Right cardiac atrium (tissue), 5 donors: Measurements from ENCODE around the gene TBC1D4. TPM values are rescaled to one million over a fixed set of nuclear protein-coding genes. Genes with fewer than 3 reads are reported as not detected.

Experiments
- ATAC-seq, 2 donors: fragments of 200-7000 bp; cut with Tn5 transposase; one replicate each; pipeline versions ENCODE4 v1.8.0 to v1.9.1; 2020; ENCODE audit warnings: moderate library complexity in 2 of 2, mild to moderate bottlenecking in 1 of 2
- DNase-seq, 3 donors: peaks; one replicate each; pipeline ENCODE4 v3.0.0-alpha.2; 2020
- H3K27ac ChIP-seq: one replicate; pipeline ENCODE4 v1.5.1; 2013; ENCODE audit warnings: mild to moderate bottlenecking, low read length, control low read depth, moderate library complexity
- H3K27me3 ChIP-seq: one replicate; pipeline ENCODE4 v1.6.1; 2013; ENCODE audit not compliant: control insufficient read depth, insufficient read depth
- H3K4me1 ChIP-seq: one replicate; pipeline ENCODE4 v1.6.1; 2013; ENCODE audit warnings: low read length; ENCODE audit not compliant: control insufficient read depth, insufficient read depth
- H3K4me3 ChIP-seq: one replicate; pipeline ENCODE4 v1.5.1; 2013; ENCODE audit warnings: low read length, control low read depth
- H3K9me3 ChIP-seq: one replicate; pipeline ENCODE4 v1.6.1; 2013; ENCODE audit warnings: low read length; ENCODE audit not compliant: control insufficient read depth
- WGBS: extraction: QIAGEN DNeasy Blood & Tissue Kit; methylation state at CpG from one replicate; pipeline ENCODE4 v1.1.7; 2013; 5-methylcytosine and 5-hydroxymethylcytosine counted together
- intact Hi-C, 4 donors: fragments of 100-400 bp; cut with DNase I; formaldehyde crosslinking; loops; one replicate each; pipeline versions ENCODE4 v1.11.0 to v1.14.0; 2022 to 2023
- polyA plus RNA-seq: library from polyadenylated mRNA; stranded (reverse); fragments of 200-250 nt; gene quantifications from one replicate; pipeline ENCODE4 v1.2.3, GENCODE V29; 2013
- total RNA-seq, 4 donors: library from RNA; stranded (reverse); fragmentation: NEBNext Ultra II Directional; extraction: Animal tissue kit (Norgen Biotek cat#: 25700); gene quantifications; one replicate each; pipeline ENCODE4 v1.2.1, GENCODE V29; 2021
- donor health status: healthy with polysubstance abuse.
- donor health status: DM: no; HTN: yes; CAD: no.
- donor health status: DM: no; HTN: no; CAD: no.
- donor health status: DM: no; HTN: yes; CAD: no; lungs with severe emphysema.
- donor health status: DM: yes; HTN: yes; CAD: no.

TBC1D4 gene
- total and polyA plus RNA-seq, 5 donors = 28.3 to 69.4 (median 62.8) TPM

DNA sequence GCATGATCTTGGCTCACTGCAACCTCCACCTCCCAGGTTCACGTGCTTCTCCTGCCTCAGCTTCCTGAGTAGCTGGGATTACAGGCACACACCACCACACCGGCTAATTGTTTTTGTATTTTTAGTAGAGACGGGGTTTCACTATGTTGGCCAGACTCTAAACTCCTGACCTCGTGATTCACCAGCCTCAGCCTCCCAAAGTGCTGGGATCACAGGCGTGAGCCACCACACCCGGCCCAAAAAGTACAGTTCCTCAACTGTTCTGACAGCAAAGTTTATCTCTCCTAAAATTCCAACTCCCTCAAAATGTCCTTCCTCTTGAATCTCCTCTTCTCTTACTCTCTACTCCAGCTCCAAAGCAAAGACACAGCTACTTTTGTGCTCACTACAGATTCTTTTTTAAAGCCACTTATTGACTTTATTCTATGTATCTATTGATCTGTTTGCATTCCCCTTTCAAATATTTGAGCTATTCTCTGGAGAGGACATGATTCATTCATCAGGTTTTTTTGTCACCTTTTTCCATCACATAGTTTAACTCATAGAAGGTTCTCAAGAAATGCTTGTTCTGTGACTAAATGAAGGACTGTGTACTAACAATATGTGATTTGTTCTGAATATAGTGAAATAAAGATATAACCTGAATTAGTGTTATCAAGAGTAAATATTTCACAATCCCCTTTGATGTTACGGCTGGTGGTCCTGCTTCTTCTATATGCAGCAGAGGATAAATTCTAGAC lies 142.2 kb downstream of the TBC1D4 start:
- Histone ChIP-seq H3K4me3 (no peak overlapping the region), H3K9me3 (no peaks in the 10 kb centered on the region), H3K27ac (no peak overlapping the region), H3K4me1 (no peaks in the 10 kb centered on the region), H3K27me3 (no peaks in the 10 kb centered on the region)
- DNase-seq (no peak), ATAC-seq (no peak)
- intact Hi-C loops = no loop called here
- 96% methylated on average over 7 of the region's 7 CpGs for WGBS

DNA sequence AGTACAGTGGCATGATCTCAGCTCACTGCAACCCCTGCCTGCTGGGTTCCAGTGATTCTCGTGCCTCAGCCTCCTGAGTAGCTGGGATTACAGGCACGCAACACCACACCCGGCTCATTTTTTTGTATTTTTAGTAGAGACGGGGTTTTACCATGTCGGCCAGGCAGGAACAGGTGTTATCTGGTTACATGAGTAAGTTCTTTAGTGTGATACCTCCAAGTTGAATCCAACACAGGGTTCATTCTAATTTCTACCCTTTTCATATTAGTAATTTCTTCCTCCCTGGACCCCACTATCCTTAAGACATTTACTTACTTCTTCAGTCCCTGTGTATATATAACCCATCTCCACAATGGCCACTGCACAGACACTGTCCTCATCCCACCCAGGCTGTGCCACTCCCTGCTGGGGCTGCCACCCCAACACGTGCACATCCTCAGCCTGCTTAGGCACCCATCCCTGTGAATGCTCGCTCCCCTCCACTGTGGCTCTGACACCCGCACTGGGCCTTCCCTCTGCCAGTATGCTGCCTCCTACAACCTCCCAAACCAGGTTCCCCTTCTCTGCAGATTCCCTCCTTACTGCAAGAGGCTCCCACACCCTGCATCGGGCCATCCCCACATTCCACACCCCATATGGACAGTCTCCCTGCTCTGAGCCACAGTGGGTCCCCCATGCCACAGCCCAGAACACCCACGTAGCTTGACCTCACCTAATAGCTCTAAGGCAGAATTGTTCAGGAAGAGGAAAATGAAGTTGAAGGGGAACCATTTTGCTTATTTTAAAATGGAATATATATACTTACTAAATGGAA lies 147.1 kb downstream of the TBC1D4 start:
- 96% methylated on average over 10 of the region's 10 CpGs for WGBS
- intact Hi-C loops = no loop called here

DNA sequence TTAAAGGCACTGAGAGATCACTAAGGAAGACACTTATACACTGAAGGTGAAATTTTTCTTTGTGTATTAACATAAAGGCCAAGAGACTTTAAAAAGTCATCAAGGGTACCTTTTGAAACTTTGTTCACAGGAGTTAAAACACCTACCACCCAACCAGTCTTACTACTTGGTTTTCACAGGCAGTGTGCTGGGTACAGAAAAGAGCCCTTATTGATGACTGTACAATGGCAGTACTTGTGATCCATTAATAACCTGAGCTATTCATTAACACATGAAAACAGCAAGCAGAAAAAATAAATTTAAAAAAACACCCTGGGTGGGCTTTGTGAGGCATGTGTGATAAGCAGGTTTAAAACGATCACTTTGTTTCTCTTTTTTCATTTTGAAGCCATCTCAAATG lies 148.9 kb downstream of the TBC1D4 start:
- no peak overlapping the region for H3K4me3 ChIP-seq
- intact Hi-C loops = no loop called here
- DNase-seq (no peak), ATAC-seq (no peak)
- WGBS = 86% methylated on average over 1 of the region's 1 CpG
- H3K4me1 ChIP-seq = no peaks in the 10 kb centered on the region
- H3K9me3 ChIP-seq = no peaks in the 10 kb centered on the region
- H3K27ac ChIP-seq = no peak overlapping the region
- no peaks in the 10 kb centered on the region for H3K27me3 ChIP-seq

More for the DNA sequence above, 147.1 kb downstream of the TBC1D4 start:
- H3K9me3 ChIP-seq = no peaks in the 10 kb centered on the region
- H3K27ac ChIP-seq = no peak overlapping the region
- H3K4me1 ChIP-seq = no peaks in the 10 kb centered on the region
- H3K4me3 ChIP-seq = no peak overlapping the region
- no peaks in the 10 kb centered on the region for H3K27me3 ChIP-seq
- DNase-seq (no peak), ATAC-seq (peak in 1 of 2 donors; percentile 16)

DNA sequence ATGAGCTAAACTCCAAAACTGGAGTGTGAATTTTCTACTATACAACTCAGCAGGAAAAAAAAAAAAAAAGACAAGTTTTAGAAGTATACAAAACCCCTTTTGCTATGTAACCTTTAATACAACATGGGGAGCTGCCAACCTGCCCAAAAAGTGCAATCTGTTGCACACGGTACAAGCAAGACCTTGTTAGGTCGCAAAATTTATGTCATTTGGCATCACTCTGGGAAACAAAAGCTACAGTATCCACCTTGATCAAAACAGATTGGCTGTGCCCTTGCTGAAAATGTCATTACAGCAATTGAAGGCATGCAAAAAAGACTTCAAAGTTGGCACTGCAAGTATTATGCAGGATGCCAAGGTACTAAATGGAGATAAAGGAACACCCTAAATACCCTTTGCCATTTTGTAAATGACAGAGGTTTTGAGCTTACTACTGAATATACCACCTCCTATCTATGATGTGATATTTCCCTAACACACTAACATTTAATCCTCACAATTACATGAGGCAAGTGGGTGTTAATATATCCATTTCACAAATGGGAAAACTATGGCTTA lies 150.1 kb downstream of the TBC1D4 start:
- no peak for ATAC-seq
- no peak overlapping the region for H3K4me3 ChIP-seq
- 77% methylated on average over 2 of the region's 2 CpGs for WGBS
- H3K27ac ChIP-seq = no peak overlapping the region
- no peaks in the 10 kb centered on the region for H3K9me3 ChIP-seq
- no peaks in the 10 kb centered on the region for H3K27me3 ChIP-seq
- no peak for DNase-seq
- H3K4me1 ChIP-seq = no peaks in the 10 kb centered on the region
- intact Hi-C loops = no loop called here

DNA sequence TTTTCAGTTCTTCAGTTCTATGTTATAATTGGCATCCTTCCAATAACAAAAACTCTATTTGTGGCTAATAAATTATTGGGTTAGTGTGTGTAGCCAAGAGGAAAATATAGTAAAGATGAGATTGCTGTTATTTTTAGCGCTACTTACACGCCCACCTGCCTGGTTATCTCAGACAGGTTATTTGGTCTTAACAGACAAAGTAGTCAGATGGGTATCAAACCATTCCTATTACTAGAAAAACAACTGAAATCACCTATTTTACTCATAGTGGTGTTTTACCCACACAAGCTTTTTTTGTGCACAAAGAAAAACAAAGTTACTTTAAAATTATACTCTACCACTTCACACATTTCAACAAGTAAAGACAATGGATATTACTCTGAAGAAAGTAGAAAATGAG lies 151.2 kb downstream of the TBC1D4 start:
- no peak overlapping the region for H3K27ac ChIP-seq
- H3K4me1 ChIP-seq = no peaks in the 10 kb centered on the region
- WGBS = 86% methylated on average over 2 of the region's 2 CpGs
- no peaks in the 10 kb centered on the region for H3K27me3 ChIP-seq
- ATAC-seq = no peak
- no peak for DNase-seq
- intact Hi-C loops = no loop called here
- no peaks in the 10 kb centered on the region for H3K9me3 ChIP-seq
- no peak overlapping the region for H3K4me3 ChIP-seq

DNA sequence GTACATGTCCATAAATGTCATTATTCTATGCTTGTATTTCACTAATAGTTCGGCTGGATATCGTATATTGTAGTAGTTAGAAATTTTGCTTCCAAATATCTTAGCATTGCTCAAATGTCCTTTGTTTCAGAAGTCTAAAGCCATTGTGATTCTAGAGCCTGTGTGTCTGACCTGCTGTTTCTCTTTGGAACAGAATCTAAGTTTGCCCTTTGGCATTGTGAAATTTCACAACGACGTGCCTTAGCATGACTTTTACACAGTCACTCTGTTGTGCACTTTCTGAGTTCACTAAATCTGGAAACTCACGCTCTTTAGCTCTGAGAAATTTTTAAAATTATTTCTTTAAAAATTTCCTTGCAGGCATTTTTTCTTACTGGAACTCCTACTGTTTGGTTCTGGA lies 152.2 kb downstream of the TBC1D4 start:
- Histone ChIP-seq H3K27me3 (no peaks in the 10 kb centered on the region), H3K4me1 (no peaks in the 10 kb centered on the region), H3K9me3 (no peaks in the 10 kb centered on the region), H3K27ac (no peak overlapping the region), H3K4me3 (no peak overlapping the region)
- WGBS = 82% methylated on average over 5 of the region's 5 CpGs
- DNase-seq (no peak), ATAC-seq (no peak)
- intact Hi-C loops = no loop called here

DNA sequence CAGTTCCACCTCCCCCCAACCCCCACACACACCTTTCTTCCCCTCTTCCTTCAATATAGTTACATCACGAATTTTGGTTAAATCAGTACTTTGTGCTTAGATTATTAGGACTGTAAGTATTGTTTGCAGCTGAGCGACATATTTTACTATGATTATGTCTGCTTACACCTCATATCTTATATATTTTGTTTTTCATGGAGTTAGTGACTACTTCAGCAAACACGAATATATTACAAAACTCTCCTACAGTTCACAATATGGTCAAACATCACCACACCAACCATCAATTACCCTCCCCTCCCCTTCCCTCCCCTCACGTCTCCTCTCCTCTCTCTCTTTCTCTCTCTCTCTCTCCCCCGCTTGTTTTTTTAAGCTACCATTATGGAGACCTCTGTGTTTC lies 152.9 kb downstream of the TBC1D4 start:
- WGBS = 55% methylated on average over 5 of the region's 5 CpGs
- DNase-seq = no peak
- intact Hi-C loops = no loop called here
- H3K4me3 ChIP-seq = no peak overlapping the region
- no peaks in the 10 kb centered on the region for H3K27me3 ChIP-seq
- H3K9me3 ChIP-seq = no peaks in the 10 kb centered on the region
- ATAC-seq = no peak
- H3K27ac ChIP-seq = no peak overlapping the region
- H3K4me1 ChIP-seq = no peaks in the 10 kb centered on the region

DNA sequence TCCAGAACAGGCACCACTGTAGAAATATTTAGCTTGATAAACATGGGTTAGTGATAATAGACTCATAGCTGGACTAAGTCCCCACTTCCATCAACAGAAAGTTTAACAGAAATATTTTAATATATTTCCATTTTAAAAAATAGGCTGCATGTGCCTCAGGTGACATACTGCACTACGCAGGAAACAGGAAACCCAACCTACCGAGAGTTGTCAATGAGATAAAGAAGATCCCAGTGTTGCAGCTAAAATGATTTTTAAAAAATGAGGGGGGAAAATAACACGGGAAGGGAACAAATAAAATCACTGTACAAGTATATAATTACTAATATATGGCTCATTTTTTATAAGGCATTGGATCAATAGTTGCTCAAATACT lies 154.8 kb downstream of the TBC1D4 start:
- DNase-seq (no peak), ATAC-seq (no peak)
- Histone ChIP-seq H3K27me3 (no peaks in the 10 kb centered on the region), H3K4me3 (no peak overlapping the region), H3K9me3 (no peaks in the 10 kb centered on the region), H3K27ac (no peak overlapping the region), H3K4me1 (no peaks in the 10 kb centered on the region)
- intact Hi-C loops = no loop called here
- 62% methylated on average over 3 of the region's 3 CpGs for WGBS

DNA sequence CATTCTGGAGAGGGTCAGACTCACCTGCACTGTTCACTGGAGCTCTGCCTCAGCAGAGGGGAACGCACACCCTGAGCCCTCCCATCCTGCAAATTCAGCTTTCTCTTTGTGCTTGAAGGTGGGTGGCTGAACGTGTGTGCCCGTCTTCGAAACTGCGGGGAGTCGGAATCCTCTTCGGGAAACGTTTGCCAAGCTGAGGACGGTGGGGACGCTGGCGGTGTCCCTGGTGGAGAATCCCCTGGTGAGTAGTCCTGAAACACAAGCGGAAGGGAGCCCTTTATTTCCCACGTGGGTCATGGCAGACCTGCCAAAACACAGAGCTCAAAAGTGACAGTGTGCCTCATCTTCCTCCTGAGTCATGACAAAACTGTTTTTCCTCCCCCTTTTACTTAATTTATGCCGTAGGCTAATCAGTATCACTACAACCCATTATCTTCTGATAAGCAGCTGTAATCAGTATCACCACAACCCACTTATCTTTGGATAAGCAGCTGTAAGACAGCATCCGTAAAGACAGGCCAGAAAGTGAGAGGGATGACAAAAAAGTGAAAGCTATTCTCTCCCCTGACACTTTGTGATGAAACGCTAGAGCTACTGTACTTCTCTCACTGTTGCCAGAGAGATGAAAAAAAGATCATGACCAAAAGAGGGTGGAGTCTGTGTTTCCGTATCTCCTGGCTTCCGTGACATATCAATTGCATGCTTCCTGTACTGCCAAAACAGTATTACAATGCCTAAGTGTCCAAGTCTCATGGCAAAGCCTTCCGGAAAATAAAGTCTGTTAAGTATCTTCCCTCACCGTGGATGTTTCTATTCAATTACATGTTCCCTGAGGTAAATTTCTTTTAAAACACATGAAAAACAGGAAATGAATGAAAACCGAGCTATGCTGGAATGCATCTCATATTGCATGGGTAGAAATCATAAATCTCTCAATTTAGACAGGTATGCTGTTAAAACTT lies 155.5 kb downstream of the TBC1D4 start:
- peak in 2 of 3 donors; percentile 55 for DNase-seq
- intact Hi-C loops = no loop called here
- Histone ChIP-seq H3K27ac (peak overlapping the region; percentile 14), H3K4me1 (no peaks in the 10 kb centered on the region), H3K27me3 (no peaks in the 10 kb centered on the region), H3K9me3 (no peaks in the 10 kb centered on the region), H3K4me3 (peak overlapping the region; percentile 24)
- 26% methylated on average over 21 of the region's 21 CpGs for WGBS
- ATAC-seq = peak; percentile 84 to 89

DNA sequence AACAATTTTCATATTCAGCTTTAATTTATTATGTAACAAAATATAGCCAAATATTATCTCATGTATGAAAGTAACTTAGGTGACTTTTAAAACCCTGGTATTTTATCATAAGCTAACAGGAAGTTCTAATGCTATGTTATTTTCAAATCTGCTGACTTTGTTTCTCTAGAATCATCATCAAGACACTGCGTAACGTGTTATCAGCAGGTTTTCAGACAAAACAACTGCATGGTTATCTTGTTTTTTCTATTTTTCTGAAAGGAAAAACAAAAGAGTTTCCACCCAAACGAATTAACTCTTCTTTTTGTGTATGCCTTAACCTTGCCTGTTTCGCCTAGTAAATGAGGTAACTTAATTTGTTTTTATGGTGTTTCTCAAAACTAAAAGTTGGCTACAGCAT lies 156.3 kb downstream of the TBC1D4 start:
- no peaks in the 10 kb centered on the region for H3K27me3 ChIP-seq
- H3K27ac ChIP-seq = no peak overlapping the region
- no peaks in the 10 kb centered on the region for H3K4me1 ChIP-seq
- no peak for DNase-seq
- 68% methylated on average over 4 of the region's 4 CpGs for WGBS
- no peaks in the 10 kb centered on the region for H3K9me3 ChIP-seq
- intact Hi-C loops = no loop called here
- ATAC-seq = no peak
- no peak overlapping the region for H3K4me3 ChIP-seq
